GM18868 (cell line): ENCODE results near the gene TNKS1BP1.

Experiments used
- ATAC-seq: cut with Tn5 transposase; IDR thresholded peaks from one replicate; pipeline ENCODE4 v1.9.1; 2021; ENCODE audit warnings: mild to moderate bottlenecking, moderate library complexity; ENCODE audit not compliant: unreplicated experiment

TNKS1BP1 gene

DNA sequence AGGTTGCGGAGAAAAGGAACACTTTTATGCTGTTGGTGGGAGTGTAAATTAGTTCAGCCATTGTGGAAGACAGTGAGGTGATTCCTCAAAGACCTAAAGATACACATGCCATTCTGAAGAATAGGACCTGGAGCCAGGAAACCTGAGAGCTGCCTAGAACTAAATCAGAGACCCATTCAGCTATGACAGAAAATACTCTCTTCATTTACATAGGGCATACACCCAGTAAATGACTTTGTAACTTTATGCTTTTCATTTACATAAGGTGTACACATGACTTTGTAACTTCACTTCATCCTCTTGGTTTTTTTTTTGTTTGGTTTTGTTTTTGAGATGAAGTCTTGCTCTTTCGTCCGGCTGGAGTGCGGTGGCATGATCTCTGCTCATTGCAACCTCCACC is 62.6 kb downstream of the TNKS1BP1 start:
- ATAC-seq = no peak

DNA sequence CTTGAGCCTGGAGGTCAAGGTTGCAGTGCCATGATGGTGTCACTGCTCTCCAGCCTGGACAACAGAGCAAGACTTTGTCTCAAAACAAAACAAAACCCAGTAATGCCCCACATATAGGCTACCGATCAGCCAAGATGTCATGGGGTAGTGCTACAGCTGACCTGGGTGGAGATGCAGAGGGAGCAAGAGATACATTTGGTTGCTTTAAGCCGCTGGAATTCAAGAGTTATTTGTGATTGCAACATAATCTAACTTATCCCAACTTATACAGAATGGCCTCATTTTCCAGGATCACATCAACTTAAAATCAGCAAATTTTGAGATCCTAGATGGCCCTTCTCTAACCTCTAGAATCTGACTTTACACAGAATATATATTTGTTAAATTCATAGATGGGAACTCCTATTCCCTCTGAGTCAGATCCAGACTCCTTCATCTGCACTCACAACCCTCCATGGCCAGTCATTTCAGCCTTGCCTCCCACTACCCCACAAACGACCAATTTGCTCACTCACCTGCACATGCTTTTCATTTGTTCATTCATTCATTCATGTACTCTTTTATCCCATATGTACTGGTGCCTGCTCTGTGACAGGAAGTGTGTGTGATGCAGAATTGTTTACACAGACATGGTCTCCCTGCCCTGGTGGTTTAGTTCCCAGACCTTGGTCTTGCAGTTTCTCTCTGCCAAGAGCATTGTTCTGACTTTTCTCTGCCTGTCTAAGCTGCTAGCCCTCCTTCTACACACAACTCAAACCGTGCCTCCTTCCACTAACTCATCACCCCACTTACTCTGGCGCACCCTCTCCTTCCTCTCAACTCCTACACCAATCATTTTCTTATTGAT is 63.6 kb downstream of the TNKS1BP1 start:
- ATAC-seq = peak; percentile 79

DNA sequence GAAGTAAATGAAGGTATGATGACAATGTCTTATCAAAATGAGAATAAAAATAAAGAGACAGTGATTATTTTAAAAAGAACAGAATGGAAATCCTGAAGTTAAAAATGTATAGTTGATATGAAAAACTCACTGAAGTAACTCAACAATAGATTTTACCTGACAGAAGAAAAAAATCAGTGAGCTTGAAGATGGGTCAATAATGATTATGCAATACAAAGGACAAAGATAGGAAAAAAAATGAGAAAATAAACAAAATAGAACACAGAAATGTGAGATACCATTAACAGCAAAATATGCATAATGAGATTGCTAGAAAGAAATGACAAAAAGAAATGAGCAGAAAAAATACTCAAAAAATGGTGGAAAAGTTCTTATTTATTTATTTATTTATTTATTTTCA is 68.6 kb downstream of the TNKS1BP1 start:
- ATAC-seq = no peak

DNA sequence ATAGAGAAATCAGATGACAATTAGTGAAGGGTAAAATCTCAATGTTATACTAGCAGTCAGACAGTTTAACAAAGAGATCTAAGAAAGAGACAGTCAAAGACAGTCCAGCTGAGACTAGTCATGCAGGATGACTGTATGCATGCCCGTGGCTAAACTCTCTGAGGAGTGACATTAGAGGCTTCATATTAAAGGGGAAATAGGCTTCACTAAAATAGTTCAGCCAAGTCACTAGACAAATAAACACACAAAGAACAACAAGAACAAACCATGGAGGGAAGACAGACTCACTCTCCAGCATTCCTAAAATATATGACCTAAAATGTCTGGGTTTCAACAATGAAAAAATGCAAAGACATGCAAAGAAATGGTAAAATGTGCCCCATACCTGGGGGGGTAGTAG is 69.1 kb downstream of the TNKS1BP1 start:
- ATAC-seq = no peak

DNA sequence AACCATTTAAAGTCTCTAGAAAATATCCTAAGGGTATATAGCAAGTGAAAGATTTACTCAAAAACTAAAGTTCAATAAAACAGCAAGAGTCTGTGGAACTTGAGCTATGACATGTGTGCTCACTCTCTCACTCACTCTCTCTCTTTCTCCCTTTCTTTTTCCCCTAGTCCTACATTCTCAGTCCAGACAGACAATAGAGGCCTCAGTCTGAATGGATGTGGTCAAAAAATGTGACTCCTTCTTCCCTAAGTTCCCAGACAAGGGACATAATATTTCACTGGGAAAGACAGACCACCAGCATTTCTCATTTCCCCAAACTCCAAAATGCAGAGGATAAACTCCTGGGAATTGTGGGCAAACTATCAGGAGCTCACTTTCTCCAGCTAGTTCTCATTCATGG is 70.1 kb downstream of the TNKS1BP1 start:
- ATAC-seq = no peak

DNA sequence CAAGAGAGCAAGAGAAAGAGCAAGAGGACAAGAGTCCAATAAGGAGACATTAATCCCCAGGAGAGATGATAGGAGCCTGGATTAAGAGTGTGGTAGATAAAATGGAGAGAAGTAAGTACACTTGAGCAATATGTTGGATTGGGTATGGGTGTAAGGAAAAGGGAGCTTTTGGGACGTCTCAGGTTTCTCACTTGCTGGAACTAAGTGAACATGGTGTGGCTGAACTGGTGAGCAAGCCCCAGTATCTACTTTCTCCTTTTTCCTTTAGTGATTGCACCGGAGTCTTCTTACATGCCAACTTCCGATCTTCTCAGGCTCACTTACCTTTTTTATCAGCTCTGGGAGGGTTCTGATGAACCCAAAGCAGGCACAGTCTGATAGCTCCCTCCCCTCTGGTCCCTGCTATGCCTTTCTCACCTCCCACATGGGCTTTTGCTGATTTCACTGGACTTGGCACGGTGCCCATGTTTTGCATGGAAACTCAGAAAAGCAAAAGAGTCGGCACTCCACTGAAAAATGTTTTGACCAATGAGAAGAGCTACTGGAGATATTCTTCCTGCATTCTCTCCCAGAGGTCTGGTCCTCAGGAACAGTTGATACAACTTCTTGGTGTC is 73.2 kb downstream of the TNKS1BP1 start:
- ATAC-seq = no peak

DNA sequence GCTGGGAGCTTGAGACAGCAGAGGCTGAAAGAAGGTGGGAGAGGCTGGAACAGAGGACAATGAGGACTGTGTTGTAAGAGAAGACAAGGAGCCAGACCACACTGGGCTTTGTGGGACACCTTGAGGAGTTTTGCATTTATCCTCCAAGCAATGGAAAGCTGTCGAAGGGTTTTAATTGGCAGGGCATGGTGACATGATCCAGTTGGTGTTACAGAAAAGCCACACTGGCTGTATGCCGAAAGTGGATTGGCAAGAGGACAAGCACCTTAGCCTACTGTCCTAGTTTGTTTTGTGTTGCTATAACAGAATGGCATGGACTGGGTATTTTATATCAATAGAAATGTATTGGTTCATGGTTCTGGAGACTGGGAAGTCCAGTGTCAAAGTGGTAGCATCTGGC is 73.7 kb downstream of the TNKS1BP1 start:
- no peak for ATAC-seq
